NCI-H2107 treated with DMSO at 0.1 percent for 48 hours (cell line): ENCODE results near the gene DVL1.

Experiments used
- DNase-seq: peaks from one replicate; lab custom pipeline; 2025; ENCODE audit not compliant: unreplicated experiment; lab: John Stamatoyannopoulos, UW

Gene DVL1

DNA sequence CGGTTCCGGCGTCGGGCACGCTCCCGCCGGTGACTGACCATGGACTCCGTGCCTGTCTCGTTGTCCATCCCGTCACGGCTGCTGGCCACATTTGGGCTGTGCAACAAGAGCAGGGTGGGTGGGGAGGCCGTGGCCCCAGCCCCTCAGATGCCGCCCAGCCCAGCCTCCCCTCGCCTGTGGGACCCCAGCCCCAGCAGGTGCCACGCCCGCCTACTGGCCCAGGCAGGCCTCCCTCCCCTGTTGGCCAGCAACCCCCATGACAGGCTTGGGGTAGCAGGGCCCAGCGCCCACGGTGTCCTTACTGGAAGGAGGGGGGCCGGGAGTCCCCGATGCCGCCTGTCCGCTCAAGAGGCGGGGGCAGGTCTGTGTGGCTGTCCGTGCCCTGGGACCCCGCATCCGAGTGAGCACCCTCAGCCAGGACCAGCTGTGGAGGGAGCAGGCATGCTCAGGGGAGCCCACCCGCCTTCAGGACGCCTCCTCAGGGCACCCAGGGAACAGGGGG, 7.1 kb downstream of the DVL1 start:
- no peak for DNase-seq

GRCh38 chr1:1341549-1342021, 7.6 kb downstream of the DVL1 start:
- DNase-seq = no peak

GRCh38 chr1:1340791-1341548, 8.2 kb downstream of the DVL1 start:
- DNase-seq = no peak

GRCh38 chr1:1340185-1340584, 9.0 kb downstream of the DVL1 start:
- DNase-seq = no peak

GRCh38 chr1:1338278-1338677, 10.9 kb downstream of the DVL1 start:
- no peak for DNase-seq

DNA sequence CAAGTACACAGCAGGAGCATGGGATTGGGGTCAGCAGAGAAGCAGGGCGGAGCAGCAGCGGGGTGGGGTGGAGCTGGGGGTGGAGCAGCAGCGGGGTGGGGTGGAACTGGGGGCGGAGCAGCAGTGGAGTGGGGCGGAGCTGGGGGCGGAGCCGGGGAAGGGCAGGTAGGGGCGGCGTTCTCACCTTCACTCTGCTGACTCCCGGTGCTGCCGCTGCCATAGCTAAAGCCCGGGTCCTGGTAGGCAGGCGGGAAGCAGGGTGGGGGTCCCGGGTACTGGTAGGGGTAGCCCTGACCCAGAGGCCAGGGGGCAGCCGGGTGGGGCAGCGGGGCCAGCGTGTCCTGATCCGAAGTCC, 11.4 kb downstream of the DVL1 start:
- DNase-seq = no peak

- no peak for DNase-seq
Measured at GRCh38 chr1:1336931-1337792, 12.1 kb downstream of the DVL1 start.

GRCh38 chr1:1336446-1336845, 12.8 kb downstream of the DVL1 start:
- DNase-seq = no peak

- DNase-seq = no peak
Measured at GRCh38 chr1:1335792-1336248, 13.4 kb downstream of the DVL1 start.

- no peak for DNase-seq
Measured at GRCh38 chr1:1335283-1335682, 13.9 kb downstream of the DVL1 start.

GRCh38 chr1:1334835-1335234, 14.4 kb downstream of the DVL1 start:
- DNase-seq = no peak

- no peak for DNase-seq
Measured at GRCh38 chr1:1333551-1334241, 15.5 kb downstream of the DVL1 start.

DNA sequence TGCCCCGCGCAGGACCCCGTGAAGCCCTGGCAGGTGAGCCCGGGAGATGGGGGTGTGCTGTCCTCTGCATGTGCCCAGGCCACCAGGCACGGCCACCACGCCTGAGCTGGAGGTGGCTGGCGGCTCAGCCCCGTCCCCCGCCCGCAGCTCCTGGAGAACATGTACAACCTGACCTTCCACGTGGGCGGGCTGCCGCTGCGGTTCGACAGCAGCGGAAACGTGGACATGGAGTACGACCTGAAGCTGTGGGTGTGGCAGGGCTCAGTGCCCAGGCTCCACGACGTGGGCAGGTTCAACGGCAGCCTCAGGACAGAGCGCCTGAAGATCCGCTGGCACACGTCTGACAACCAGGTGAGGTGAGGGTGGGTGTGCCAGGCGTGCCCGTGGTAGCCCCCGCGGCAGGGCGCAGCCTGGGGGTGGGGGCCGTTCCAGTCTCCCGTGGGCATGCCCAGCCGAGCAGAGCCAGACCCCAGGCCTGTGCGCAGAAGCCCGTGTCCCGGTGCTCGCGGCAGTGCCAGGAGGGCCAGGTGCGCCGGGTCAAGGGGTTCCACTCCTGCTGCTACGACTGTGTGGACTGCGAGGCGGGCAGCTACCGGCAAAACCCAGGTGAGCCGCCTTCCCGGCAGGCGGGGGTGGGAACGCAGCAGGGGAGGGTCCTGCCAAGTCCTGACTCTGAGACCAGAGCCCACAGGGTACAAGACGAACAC, 16.3 kb downstream of the DVL1 start:
- no peak for DNase-seq

DNA sequence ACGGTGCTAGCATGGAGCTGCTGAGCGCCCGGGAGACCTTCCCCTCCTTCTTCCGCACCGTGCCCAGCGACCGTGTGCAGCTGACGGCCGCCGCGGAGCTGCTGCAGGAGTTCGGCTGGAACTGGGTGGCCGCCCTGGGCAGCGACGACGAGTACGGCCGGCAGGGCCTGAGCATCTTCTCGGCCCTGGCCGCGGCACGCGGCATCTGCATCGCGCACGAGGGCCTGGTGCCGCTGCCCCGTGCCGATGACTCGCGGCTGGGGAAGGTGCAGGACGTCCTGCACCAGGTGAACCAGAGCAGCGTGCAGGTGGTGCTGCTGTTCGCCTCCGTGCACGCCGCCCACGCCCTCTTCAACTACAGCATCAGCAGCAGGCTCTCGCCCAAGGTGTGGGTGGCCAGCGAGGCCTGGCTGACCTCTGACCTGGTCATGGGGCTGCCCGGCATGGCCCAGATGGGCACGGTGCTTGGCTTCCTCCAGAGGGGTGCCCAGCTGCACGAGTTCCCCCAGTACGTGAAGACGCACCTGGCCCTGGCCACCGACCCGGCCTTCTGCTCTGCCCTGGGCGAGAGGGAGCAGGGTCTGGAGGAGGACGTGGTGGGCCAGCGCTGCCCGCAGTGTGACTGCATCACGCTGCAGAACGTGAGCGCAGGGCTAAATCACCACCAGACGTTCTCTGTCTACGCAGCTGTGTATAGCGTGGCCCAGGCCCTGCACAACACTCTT, 17.0 kb downstream of the DVL1 start:
- DNase-seq = no peak

DNA sequence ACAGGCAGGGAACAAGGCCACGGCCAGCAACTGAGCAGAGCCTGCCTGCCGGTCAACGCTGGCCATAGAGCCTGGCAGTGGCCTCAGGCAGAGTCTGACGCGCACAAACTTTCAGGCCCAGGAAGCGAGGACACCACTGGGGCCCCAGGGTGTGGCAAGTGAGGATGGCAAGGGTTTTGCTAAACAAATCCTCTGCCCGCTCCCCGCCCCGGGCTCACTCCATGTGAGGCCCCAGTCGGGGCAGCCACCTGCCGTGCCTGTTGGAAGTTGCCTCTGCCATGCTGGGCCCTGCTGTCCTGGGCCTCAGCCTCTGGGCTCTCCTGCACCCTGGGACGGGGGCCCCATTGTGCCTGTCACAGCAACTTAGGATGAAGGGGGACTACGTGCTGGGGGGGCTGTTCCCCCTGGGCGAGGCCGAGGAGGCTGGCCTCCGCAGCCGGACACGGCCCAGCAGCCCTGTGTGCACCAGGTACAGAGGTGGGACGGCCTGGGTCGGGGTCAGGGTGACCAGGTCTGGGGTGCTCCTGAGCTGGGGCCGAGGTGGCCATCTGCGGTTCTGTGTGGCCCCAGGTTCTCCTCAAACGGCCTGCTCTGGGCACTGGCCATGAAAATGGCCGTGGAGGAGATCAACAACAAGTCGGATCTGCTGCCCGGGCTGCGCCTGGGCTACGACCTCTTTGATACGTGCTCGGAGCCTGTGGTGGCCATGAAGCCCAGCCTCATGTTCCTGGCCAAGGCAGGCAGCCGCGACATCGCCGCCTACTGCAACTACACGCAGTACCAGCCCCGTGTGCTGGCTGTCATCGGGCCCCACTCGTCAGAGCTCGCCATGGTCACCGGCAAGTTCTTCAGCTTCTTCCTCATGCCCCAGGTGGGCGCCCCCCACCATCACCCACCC, 17.9 kb downstream of the DVL1 start, which contains the start of gene TAS1R3:
TSS of gene TAS1R3 (plus strand) at position 213 of the 898 bp plus-strand sequence. CDS start at position 279, 66 bp downstream.
- no peak for DNase-seq

GRCh38 chr1:1330366-1331067, 18.7 kb downstream of the DVL1 start:
- no peak for DNase-seq

DNA sequence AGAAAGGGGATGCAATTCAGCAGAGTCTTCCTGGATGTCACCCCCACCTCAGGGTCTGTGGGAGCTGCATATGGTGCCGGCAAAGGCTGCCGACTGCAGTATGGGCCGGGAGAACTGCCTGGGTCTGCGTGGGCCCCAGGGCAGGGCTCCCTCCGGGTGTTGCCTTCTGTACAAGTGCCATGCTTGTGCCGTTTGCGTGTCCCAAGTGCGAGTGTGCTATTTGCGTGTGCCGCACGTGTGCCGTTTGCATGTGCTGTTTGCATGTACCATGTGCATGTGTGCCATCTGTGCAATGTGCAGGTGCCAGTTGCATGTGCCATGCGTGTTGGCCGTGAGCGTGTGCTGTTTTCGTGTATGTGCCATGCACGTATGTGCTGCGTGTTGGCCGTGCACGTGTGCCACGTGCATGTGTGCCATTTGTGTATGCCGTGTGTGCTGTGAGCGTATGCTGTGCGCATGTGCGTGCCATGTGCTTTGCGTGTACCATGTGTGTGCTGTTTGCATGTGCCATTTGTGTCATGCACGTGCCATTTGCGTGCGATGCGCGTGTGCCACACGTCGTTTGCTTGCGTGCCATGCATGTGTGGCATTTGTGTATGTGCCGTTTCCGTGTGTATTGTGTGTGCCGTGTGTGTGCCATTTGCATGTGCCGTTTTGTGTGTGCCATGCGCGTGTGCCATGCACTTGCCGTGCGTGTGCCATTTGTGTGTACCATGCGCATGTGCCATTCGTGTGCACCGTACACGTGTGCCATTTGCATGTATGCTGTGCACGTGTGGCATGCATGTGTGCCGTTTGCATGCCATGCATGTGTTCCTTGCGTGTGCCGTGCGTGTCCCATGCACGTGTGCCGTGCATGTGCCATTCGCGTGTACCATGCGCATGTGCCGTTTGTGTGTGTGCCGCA, 19.7 kb downstream of the DVL1 start:
- no peak for DNase-seq
